Activated CD4-positive, alpha-beta T cell treated with anti-CD3 and anti-CD28 coated beads, Interleukin-2, amount 50 U/mL, for 1 hour (primary cell): ENCODE data around the gene SMOC2.

Source experiments
- DNase-seq: peaks from one replicate; pipeline ENCODE4 v3.0.0-alpha.2; 2020

SMOC2 gene

DNA sequence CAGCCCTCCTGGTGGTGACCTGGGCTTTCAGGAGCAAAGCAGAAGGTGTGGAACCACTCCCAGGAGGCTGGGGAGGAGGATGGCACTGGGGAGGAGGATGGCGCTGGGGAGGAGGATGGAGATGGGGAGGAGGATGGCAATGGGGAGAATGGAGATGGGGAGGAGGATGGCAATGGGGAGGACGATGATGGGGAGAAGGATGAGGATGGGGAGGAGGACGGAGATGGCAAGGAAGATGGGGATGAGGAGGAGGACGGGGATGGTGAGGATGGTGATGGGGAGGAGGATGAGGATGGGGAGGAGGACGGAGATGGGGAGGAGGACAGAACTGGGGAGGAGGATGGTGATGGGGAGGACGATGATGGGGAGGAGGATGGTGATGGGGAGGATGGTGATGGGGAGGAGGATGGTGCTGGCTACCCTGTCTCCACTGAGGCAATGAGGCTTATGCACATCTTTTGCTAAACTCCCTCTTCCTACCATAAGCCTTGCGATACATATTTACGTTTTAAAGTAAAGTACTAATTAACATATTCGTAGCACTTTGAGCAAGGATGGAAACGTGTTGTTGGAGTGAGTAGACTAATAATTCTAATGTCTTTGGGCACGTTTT lies 7.4 kb downstream of the SMOC2 start:
- DNase-seq, result no peak

DNA sequence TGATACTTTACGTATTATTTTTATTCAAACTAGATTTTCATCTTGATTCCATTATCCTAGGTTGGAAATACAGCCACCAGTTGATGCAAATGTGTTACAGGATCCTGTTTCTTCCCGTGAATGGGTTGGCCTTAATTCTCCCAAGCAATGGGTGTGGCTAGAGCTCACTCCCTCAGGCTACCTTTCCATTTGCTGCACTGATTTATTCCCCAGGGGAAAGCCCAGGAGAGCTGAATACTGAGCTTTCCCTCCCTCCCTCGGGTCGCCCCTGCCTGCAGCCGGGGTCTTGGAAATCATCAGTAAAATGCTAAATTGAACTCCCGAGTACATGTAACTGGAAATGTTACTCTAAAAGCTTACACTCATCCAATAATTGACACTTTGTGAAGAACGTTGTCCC lies 9.9 kb downstream of the SMOC2 start:
- DNase-seq, result no peak

DNA sequence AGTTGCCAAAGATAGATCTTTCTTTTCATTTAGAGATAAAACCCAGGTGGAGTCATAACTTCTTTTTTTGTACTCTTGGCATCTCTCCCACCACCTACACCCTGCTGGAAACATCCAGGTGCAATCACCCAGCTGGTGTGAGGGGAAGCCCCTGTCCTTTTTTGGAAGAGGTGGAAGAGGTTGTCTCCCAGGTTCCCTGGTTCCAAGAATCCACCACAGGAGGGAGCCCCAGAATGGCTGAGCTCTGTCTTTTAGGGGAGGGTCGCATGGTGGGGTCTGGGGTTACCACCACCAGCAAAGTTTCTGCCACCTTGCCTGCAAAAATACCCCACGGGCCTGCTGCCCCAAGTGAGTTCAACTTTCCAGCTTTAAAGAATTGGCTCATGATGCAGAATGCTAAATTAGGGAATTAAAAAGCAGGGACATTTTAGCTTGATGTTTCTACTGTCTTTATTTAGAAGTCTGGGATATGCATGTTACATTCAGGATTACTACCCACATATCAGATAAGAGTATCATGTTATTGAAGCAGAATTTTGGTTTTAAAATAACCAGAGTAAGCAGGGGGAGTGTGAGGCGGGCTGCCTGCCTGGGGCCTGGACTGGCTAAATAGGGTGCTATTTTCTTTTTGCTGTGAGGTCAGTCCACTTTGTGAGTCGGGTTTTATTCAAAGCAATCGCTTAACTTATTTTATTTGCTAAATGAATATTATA lies 11.0 kb downstream of the SMOC2 start:
- DNase-seq, result no peak

DNA sequence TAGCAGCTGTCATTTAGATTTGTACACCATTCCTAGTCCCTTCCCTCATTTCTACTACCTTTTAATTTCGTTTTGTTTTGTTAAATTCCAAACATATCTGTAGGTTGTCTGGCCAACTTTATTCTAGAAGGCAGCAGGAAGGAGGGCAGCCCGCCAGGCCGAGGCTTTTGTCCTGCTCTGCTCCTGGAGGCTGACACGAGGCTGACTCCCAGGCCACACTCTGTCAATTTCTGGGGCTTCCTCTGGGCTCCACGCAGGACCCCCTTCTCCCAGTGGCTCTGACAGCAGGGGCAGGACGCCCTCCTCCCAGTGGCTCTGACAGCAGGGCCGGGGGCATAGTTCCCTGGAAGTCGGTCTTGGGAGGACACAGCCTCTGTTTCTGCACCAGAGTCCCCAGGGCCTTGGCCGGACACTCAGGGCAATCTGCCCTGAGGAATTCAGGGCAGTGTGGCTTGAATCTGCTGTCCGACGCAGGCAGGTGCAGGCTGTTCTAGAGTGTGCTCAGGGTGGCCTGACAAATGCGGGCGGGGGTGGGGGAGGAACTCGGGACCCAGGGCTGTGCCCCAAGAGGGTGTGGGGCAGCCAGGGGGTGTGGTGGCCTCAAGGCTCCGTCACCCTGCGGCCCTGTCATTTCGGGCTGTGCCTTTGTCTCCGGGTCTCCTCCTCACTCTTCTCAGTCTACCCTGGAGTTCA lies 11.8 kb downstream of the SMOC2 start:
- DNase-seq, result no peak

DNA sequence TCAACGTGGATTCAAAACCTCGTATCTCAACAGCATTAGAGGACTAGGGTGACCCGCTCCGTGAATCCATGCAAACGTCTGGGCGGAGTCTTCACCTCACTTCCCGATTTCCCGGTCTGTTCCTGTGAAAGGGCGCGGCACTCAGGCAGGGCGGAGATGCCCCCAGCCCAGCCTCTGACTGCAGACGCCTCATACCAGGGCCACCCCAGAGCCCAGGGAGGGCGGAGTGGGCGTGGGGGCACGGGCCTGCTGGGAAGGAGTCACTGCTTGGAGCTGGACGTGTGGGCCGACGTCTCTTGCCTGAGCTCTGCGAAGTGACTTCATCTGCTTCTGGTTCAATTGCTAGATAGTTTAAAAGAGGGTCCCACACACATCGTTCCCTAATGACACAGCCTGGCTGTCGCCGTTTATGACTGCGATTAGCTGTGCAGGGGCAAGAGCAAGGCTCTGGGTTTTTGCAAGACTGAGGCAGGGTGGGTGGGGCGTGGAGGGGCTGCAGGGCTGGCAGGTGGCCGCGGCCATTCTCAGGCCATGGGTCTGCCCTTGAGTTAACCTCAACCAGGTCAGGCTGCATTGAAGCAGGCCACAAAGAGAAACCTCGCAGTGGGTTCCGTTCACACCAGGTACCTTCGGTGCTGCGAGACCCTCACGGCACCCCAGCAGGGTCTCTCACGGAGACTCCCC lies 15.0 kb downstream of the SMOC2 start:
- no peak for DNase-seq

DNA sequence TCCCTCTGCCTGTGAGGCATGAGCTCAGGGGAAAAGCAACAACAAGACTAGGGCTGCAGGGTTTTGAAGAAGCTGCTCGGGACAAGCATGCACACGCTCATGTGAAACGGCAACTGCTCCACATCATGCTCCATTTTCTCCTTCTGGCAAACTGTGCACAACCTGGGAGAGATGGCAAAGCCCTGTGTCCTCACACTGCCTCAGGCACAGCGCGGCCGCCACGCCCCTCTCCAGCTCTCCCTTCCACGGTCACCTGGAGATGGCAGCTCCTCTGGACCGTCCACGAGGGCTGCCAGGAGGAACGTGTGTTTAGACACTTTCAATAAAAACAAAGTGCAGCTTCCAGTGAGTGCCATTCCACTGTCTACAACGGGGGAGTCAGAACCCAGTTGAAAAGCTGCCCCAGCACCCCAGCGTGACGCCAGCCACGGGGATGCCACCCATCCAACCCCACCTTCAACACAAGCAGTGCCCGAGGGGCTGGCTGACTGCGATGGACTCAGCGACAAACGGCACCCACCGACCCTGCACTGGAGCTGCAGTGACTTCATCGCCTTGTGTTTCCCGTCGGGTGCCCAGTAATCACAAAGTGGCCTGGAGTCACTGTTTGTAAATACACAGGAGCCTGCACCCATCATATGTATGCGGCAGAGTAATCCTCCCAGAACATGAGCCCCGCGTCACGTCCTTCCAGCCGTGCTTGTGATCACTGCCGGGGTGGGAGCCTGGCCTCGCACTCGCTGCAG lies 16.1 kb downstream of the SMOC2 start:
- DNase-seq, result no peak

DNA sequence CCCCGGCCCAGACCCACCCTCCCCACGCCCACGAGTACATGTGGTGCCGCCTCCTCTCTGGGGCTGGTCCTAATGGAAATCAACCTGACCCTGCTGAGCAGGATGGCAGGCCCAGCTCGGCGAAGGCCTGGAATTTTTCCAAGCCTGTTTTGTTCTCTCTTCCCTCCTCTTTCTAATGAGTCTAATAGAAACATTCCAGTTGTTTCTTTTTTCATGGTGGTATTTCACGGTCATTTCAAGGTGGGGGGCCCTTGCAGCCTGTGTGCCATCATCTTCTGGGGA lies 16.6 kb downstream of the SMOC2 start:
- DNase-seq, result no peak

DNA sequence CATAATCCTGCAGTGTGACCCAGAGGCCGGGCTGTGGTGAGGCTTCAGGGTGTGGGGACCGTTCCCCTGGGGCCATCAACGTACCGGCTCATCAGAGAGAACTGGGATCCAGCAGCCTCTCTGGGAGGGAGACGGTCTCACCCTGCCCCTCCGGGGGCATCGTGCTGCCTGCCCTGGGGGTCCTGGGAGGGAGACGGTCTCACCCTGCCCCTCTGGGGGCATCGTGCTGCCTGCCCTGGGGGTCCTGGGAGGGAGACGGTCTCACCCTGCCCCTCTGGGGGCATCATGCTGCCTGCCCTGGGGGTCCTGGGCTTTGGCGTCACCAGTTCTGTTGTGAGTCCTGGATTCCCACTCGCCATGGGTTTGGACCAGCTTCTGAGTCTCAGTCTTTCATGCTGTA lies 17.1 kb downstream of the SMOC2 start:
- no peak for DNase-seq

DNA sequence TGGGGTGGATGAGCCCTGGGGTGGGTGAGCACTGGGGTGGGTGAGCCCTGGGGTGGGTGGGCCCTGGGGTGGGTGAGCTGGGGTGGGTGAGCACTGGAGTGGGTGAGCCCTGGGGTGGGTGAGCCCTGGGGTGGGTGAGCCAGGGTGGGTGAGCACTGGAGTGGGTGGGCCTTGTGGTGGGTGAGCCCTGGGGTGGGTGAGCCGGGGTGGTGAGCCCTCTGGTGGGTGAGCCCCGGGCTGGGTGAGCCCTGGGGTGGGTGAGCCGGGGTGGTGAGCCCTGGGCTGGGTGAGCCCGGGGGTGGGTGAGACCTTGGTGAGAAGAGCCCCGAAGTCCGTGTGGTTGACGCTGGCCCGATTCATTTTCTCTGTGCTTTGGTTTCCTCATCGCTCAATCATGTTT lies 18.6 kb downstream of the SMOC2 start:
- no peak for DNase-seq

DNA sequence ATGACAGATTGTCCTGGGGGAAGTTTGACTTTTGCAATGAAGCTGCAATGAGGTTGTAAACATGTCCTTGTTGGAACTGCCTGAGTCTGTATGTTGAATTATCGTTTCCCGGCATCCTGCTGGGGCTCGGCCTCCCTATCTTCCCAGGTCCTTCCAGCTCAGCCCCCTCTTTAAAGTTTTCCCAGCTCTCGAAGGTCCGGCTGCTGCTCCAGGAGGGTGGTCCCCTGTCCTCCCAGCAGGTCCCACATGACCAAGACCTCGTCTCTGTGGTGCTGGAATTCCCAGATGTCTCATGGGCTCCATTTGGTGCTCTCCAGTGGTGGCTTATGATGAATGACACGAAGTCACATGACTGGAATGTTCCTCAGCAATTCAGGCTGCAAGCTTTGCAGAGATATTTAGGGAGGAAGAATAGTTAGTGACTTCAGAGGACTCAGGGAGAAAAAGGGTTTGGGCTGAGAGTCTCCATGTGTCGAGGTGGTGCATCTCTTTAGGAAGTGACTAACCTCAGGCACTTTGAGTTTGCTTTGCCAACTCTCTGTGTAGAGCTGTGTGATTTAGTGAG lies 21.4 kb downstream of the SMOC2 start:
- no peak for DNase-seq

DNA sequence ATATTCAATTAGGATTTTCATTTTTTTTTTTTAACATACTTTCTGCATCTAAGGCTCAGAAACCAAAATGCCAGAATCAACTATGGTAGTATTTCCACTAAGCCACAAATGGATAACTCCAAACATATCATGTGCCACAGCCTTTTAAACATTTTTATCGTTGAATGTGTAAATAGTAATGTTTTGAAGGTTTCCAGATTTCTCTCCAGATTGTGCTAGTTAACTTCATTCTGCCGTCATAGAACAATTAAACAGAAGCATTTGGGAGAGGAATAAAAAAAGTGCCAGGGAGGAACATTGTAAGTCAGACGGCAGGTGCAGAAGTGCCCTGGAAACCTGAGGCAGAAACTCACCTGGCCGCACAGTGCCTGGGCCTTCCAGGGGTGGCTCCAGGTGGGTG lies 23.6 kb downstream of the SMOC2 start:
- no peak for DNase-seq

DNA sequence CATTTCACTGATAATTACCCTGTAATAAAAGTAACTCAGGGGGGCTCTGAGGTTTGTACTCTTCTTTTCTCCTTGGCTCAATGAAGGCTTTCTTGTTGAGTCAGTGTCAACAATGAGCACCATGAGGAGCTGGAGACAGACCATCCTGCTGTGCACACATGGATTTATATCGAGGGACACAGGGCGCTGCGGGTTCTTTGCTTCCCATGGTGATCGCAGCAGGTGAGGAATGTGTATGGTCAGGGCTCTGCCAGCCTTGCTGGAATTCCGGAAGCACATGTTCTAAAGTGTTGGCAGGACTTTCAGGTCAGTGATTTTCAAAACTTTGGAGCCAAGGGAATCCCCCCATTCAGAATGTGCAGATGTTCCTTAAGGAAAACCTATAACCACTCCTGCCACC lies 27.1 kb downstream of the SMOC2 start:
- DNase-seq, result no peak

DNA sequence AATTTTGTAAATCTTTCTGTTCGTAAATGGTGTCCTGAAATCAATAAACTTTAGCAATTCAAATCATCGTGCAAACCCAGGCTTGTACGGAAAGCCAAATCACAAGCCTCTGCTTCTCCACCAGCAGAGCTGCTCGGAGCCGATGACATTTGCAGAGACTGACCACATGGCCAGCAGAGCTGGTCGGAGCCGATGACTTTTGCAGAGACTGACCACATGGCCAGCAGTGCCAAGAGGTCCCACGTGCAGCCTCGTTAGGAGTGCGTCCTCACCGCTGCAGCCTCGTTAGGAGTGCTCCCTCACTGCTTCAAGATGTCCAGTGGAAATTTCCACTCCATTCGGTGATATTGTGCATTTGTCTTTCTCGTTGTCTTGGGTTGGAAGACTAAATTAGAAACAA lies 28.5 kb downstream of the SMOC2 start:
- DNase-seq, result no peak

DNA sequence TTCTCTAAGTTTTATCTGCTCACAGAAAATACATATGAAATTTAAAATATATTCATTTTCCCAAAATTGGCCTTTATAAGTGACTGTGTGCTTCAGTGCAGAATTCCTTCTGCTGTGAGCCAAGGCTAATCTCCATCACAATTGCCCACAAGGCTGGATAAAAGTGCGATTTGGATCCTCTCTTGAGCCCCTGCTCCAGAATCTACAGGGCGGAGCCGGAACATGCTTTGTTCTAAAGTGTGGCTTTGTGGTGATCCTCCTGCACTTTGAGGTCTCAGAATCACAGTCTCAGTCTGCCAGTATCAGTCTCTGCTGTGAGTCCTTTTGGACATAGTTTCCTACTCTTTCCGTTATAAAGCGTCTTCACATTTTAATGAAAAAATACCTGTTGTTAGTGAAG lies 28.9 kb downstream of the SMOC2 start:
- DNase-seq, result no peak

DNA sequence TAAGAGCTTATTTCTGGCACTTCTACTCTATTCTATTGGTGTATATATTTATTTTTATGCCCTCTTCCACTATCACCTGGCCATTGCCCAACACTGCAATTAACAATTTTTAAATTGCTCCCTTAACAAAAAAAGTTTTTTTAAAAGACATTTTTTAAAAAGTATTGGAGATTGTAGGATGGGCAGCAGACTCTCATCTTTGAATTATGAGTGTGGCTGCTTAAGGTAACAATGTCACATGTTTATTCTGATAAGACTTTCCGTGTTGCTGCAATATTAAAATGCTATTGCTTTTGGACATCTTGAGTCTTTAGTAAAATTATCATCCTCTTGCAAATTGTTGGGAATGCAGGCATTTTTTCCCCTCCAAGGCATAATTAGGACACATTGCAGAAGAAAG lies 31.4 kb downstream of the SMOC2 start:
- DNase-seq, result no peak

DNA sequence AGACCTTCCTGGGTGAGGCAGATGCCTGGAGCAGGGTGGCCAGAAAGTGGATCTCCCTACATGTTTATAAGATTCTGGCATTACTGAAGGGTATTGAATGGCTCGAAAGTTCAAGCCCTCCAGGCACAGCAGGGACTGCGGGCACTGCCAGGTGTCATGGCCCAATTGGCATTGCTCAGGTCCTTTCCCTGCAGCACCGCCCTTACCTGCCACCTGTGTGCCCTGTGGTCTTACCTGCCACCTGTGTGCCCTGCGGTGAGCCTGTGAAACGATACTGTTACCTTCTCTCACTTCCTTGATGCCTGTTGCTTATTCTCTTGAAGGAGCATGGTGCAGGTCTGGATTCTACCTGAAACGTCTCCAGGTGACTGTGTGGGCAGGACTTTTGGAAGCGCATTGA lies 32.2 kb downstream of the SMOC2 start:
- no peak for DNase-seq

DNA sequence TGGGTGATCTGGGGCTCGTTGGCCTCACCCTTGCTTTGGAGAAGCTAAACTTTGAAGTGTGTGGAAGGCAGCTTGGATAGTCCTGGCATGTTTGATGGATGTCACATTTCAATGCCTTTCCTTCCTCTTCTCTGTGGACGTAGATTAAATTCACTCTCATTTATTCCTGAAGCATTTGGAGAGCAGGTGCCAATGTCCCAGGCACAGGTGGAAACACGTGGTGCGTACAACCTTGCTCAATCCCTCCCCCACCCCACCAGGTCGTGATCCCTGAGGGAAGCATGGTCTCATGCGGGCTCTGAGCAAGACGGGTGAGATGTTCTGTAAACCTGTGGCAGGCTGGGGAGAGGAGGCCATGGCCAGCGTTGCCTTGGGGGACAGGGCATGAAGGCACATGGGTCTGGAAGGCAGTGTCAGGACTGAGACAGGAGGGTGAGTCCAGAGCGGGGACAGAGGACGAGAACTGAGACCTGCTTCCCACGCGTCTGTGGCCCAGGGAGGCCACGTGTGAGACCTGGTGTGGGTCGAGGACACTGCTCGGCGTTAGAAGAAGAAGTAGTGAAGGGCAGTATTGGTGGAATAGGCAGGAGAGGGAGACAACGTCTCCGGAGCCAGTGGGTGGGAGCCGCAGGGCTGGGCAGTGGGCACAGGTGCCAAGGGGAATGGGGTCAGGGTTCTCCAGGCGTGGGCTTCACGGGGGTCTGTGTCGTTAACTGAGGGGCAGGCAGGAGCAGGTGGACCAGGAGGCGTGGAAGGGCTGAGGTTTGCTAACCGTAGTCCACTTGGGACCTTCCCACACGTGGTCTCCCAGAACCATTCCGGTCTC lies 34.4 kb downstream of the SMOC2 start:
- DNase-seq, result no peak

DNA sequence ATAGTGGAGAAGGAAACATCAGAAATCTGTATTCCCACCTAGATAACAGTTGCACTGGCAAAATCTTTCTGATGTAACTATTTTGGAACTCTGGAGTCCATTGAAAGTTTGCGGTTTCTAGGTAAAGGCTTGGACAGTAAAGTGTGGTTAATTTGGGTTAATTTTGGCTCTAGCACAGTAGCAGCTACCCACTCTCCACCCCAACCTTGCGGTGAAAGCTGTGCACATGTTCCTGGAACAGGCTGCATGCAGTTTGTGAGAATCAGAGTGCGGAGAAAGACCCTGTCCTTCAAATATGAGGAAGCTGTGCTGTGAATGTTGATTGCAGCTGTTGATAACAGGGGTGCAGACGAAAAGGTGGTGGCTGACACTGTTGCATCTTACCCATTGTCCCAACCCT lies 38.4 kb downstream of the SMOC2 start:
- no peak for DNase-seq

DNA sequence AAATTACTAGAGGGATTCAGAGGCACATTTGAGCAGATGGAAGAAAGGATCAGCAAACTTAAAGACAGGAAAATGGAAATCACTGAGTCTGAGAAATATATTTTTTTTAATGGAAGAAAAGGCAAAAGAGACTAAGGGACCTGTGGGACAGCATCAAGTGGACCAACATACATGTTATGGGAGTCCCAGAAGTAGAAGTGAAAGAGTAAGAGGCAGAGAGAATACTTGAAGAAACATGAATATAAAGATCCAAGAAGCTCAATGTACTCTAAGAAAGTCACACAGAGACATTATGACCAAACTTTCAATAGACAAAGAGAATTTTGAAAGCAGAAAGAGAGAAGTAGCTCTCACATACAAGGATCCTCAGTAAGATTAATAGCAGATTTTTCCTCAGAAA lies 39.5 kb downstream of the SMOC2 start:
- DNase-seq, result no peak

DNA sequence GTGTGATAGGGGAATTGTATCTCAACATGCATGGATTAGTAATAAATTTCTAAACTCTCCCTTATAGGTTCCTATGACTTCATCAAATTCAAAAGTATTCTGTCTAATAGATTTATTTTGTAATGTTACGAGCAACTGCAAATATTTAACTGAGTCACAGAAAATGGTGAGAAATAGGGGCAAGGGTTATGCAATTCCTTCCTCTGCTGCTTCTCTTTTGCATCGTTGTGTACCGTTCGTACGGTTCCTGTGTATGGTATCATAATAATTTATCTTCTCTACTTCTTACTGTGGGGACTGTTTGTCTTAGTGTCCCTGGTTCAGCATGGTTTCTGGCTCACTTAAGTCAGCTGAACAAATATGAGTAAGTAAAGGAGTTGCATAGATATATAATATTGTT lies 44.8 kb downstream of the SMOC2 start:
- no peak for DNase-seq

DNA sequence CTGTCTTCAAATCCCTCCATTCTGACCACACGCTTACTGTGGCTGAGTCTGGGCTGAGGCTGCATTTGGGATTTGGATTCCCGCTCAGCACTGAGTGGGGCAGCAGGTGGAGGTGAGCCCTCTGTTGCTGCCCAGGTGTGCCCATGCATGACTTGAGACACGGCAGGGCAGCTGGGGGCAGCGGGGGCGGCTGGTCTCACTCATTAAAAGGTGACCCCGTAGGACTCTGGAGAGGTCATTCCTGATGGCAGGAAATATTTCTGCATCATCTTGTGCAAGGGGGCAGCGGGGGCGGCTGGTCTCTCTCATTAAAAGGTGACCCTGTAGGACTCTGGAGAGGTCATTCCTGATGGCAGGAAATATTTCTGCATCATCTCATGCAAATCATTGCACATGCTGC lies 49.8 kb downstream of the SMOC2 start:
- DNase-seq, result no peak

DNA sequence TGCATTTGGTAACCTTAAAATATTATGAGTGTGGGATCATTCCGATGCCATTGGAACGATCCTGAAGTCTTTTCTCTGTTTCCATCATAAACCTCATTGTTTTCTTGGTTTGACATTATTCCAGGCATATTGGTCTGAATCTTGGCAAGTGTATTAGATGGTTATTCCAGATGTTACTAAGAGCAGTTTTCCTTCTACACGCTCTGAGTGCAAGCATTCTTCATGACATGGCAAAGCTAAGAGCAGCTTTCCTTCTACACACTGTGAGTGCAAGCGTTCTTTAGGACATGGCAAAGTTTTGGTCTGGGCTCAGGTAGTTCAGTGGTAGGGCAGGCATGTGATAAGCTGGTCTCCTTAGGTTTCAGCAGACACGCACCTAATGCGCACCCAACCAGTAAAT lies 53.0 kb downstream of the SMOC2 start:
- DNase-seq, result no peak
